C4-2B (cell line): ENCODE results near the gene AEBP1.

ENCODE experiments used
- CTCF ChIP-seq: fragments of 450-650 bp; conservative IDR thresholded peaks from 2 replicates; pipeline ENCODE4 v1.5.1; 2017; ENCODE audit warnings: mild to moderate bottlenecking
- ZFX ChIP-seq: fragments of 450-650 bp; IDR thresholded peaks from 2 replicates; pipeline ENCODE4 v1.6.1; 2017

DNA sequence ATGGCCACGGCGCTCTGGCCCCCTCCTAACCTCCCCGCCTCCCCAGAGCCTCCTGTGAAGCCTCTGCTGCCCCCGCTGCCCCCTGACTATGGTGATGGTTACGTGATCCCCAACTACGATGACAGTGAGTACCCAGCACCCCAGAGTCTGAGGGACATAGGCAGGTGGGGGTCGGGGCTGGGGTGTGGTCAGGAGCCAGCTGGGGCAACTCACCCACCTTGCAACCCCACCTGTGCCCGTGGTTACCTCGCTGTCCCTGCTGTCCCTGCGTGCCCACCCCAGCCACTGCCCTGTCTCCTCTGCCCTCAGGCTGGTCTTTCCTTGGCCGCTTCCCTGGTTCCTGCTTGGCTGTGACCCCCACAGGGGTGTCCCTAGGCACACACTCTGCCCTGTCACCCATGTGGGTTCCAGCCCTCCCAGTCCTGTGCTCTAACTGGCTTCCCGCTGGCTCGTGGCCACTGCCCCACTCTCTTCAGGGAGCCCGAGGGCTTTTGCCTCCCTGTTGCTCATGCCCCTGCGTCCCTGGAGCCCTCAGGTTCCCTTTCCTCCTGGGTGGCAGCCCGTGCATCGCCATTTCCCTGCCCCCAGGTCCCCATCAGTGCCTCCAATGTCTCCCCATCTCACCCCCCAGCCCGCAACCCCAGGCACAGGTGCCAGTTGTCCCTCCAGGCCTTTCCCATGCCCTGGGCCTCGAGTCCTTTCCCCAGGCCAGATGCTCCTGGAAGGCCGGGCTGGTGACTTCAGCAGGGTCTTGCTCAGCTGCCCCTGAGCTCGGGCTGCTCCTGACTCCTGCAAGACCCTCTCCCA, 4.0 kb downstream of the AEBP1 start:
- TF ChIP-seq CTCF (no peak), ZFX (no peak)
